ENCODE measurements around the gene LIMS2.

The LIMS2 gene

GRCh38 chr2:127638361-127639110 lies 36.8 kb downstream of the LIMS2 start:
- ATAC-seq: no peak
- no peak for TF ChIP-seq ZNF70 (CRISPR knock-in tag; IDR thresholded peaks at IDR 0.05)
- TF ChIP-seq TOX (CRISPR knock-in tag; IDR thresholded peaks at IDR 0.05; ENCODE audit: borderline replicate concordance): no peak
- TF ChIP-seq ARNTL (CRISPR knock-in tag; IDR thresholded peaks at IDR 0.05; ENCODE audit: borderline replicate concordance, low read depth): no peak
- no peak for TF ChIP-seq ISL1 (CRISPR knock-in tag; IDR thresholded peaks at IDR 0.05)
- TF ChIP-seq, protein P1, sequence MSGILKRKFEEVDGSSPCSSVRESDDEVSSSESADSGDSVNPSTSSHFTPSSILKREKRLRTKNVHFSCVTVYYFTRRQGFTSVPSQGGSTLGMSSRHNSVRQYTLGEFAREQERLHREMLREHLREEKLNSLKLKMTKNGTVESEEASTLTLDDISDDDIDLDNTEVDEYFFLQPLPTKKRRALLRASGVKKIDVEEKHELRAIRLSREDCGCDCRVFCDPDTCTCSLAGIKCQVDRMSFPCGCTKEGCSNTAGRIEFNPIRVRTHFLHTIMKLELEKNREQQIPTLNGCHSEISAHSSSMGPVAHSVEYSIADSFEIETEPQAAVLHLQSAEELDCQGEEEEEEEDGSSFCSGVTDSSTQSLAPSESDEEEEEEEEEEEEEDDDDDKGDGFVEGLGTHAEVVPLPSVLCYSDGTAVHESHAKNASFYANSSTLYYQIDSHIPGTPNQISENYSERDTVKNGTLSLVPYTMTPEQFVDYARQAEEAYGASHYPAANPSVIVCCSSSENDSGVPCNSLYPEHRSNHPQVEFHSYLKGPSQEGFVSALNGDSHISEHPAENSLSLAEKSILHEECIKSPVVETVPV (CRISPR knock-in tag; IDR thresholded peaks at IDR 0.05): no peak
- TF ChIP-seq, protein P2, sequence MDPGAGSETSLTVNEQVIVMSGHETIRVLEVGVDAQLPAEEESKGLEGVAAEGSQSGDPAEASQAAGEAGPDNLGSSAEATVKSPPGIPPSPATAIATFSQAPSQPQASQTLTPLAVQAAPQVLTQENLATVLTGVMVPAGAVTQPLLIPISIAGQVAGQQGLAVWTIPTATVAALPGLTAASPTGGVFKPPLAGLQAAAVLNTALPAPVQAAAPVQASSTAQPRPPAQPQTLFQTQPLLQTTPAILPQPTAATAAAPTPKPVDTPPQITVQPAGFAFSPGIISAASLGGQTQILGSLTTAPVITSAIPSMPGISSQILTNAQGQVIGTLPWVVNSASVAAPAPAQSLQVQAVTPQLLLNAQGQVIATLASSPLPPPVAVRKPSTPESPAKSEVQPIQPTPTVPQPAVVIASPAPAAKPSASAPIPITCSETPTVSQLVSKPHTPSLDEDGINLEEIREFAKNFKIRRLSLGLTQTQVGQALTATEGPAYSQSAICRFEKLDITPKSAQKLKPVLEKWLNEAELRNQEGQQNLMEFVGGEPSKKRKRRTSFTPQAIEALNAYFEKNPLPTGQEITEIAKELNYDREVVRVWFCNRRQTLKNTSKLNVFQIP (CRISPR knock-in tag; IDR thresholded peaks at IDR 0.05; ENCODE audit: borderline replicate concordance, low read depth): no peak

DNA sequence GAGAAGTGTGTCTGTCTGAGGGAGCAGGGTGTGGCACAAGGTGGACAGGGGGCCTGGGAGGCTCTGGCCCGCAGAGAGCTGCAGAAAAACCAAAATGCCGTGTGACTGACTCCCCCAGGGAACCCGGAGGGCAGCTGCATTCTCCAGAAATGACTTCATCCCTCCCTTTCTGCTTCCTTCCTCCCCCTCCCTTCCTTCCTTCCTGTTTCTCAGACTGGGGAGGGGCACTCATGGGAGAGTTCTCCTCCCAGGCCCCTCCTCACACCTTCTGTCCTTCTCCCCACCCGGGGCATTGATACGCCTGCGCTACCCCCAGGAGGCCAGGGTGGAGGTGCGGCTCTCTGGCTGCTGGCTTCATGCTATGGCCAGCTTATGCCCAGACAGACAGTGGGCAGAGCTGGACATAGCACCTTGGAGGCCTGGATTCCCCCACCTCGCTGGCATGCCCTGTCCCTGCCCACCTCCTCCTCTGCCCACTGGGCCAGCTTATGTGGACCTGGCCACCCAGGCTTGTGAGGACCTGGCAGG lies 37.5 kb downstream of the LIMS2 start:
- ATAC-seq: peak; percentile 65
- TF ChIP-seq CREB5 (CRISPR knock-in tag; IDR thresholded peaks at IDR 0.05; ENCODE audit: low read depth): no peak
- TF ChIP-seq, protein P1 (CRISPR knock-in tag; IDR thresholded peaks at IDR 0.05): no peak
- no peak for TF ChIP-seq ARNTL (CRISPR knock-in tag; IDR thresholded peaks at IDR 0.05; ENCODE audit: borderline replicate concordance, low read depth)
- no peak for TF ChIP-seq TOX (CRISPR knock-in tag; IDR thresholded peaks at IDR 0.05; ENCODE audit: borderline replicate concordance)
- TF ChIP-seq ZNF70 (CRISPR knock-in tag; IDR thresholded peaks at IDR 0.05): no peak
- TF ChIP-seq PATZ1 (CRISPR knock-in tag; IDR thresholded peaks at IDR 0.05; ENCODE audit: borderline replicate concordance): no peak
- no peak for TF ChIP-seq ESRRG (CRISPR knock-in tag; IDR thresholded peaks at IDR 0.05)
- TF ChIP-seq TCF4 (CRISPR knock-in tag; IDR thresholded peaks at IDR 0.05; ENCODE audit: borderline replicate concordance): no peak
- TF ChIP-seq PPARA (CRISPR knock-in tag; IDR thresholded peaks at IDR 0.05; ENCODE audit: borderline replicate concordance): no peak
- no peak for TF ChIP-seq ZFP30 (CRISPR knock-in tag; IDR thresholded peaks at IDR 0.05)
- no peak for TF ChIP-seq OSR1 (CRISPR knock-in tag; IDR thresholded peaks at IDR 0.05)
- TF ChIP-seq ISL1 (CRISPR knock-in tag; IDR thresholded peaks at IDR 0.05): no peak
- no peak for TF ChIP-seq BACH2 (CRISPR knock-in tag; IDR thresholded peaks at IDR 0.05; ENCODE audit: borderline replicate concordance)
- no peak for TF ChIP-seq TSHZ2 (CRISPR knock-in tag; IDR thresholded peaks at IDR 0.05)
- TF ChIP-seq SNAI2 (CRISPR knock-in tag; IDR thresholded peaks at IDR 0.05): no peak
- TF ChIP-seq ZNF8 (CRISPR knock-in tag; IDR thresholded peaks at IDR 0.05): no peak
